HL-60 (cell line): ENCODE results near the gene MACROD2.

ENCODE experiments used
- DNase-seq, 2 experiments: peaks; one replicate each; pipeline ENCODE4 v3.0.0-alpha.2; 2010 to 2020; ENCODE audit warnings: low read depth in 1 of 2, low spot score in 1 of 2
- H3K27ac ChIP-seq: fragments of 250-450 bp; sonication (Bioruptor Pico); replicated peaks from 2 replicates; pipeline ENCODE4 v1.5.1; 2020; ENCODE audit warnings: mild to moderate bottlenecking, moderate library complexity
- H3K27me3 ChIP-seq: fragments of 250-450 bp; sonication (Bioruptor Pico); 2 replicates; pipeline ENCODE4 v1.5.1; 2021; ENCODE audit warnings: mild to moderate bottlenecking, moderate library complexity; ENCODE audit not compliant: insufficient read depth, poor library complexity, severe bottlenecking
- H3K4me3 ChIP-seq: replicated peaks from 2 replicates; pipeline ENCODE4 v1.5.1; 2011; ENCODE audit warnings: mild to moderate bottlenecking, control low read depth, low read length; ENCODE audit not compliant: insufficient read depth
- GABPA ChIP-seq: IDR thresholded peaks from 2 replicates; pipeline ENCODE4 v1.6.1; 2012; ENCODE audit warnings: low read depth
- POLR2AphosphoS5 ChIP-seq: IDR thresholded peaks from 2 replicates; pipeline ENCODE4 v1.6.1; 2012; ENCODE audit warnings: low read depth
- SPI1 ChIP-seq: IDR thresholded peaks from 2 replicates; pipeline ENCODE4 v1.6.1; 2012; ENCODE audit warnings: low read depth, mild to moderate bottlenecking, borderline replicate concordance
- TF ChIP-seq, protein P1 (sequence below): IDR thresholded peaks from 2 replicates; pipeline ENCODE4 v1.6.1; 2012; ENCODE audit warnings: low read depth; ENCODE audit not compliant: insufficient replicate concordance
- TF ChIP-seq, protein P2 (sequence below): IDR thresholded peaks from one replicate; pipeline ENCODE4 v1.5.1; 2011; ENCODE audit warnings: low read length, control low read depth, inconsistent platforms; ENCODE audit not compliant: insufficient read depth

Gene MACROD2

DNA sequence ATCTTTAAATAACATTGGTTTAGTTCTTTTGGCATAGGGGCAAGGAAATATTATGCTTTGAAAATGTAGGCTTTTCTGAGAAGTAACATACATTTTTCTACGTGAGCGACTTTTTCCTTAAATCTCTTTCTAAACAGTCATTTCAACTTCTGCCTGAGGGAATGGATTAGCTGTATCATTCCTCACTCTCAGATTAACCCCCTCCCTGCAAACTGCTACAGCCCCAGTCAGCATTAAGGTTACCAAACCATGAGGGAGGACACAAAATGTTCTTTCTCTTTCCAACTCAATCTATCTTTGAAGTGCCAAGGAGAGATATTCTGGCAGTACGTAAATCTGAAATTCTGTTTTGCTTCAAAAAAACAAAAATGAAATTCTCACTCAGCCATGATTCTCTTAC is 573.4 kb downstream of the MACROD2 start:
- Histone ChIP-seq H3K27ac (no peak overlapping the region), H3K27me3 (no peaks in the 10 kb centered on the region), H3K4me3 (no peak overlapping the region)
- DNase-seq, result no peak
- no peak for TF ChIP-seq GABPA
- no peak for TF ChIP-seq POLR2AphosphoS5
- TF ChIP-seq SPI1, result no peak
- TF ChIP-seq, protein P1, sequence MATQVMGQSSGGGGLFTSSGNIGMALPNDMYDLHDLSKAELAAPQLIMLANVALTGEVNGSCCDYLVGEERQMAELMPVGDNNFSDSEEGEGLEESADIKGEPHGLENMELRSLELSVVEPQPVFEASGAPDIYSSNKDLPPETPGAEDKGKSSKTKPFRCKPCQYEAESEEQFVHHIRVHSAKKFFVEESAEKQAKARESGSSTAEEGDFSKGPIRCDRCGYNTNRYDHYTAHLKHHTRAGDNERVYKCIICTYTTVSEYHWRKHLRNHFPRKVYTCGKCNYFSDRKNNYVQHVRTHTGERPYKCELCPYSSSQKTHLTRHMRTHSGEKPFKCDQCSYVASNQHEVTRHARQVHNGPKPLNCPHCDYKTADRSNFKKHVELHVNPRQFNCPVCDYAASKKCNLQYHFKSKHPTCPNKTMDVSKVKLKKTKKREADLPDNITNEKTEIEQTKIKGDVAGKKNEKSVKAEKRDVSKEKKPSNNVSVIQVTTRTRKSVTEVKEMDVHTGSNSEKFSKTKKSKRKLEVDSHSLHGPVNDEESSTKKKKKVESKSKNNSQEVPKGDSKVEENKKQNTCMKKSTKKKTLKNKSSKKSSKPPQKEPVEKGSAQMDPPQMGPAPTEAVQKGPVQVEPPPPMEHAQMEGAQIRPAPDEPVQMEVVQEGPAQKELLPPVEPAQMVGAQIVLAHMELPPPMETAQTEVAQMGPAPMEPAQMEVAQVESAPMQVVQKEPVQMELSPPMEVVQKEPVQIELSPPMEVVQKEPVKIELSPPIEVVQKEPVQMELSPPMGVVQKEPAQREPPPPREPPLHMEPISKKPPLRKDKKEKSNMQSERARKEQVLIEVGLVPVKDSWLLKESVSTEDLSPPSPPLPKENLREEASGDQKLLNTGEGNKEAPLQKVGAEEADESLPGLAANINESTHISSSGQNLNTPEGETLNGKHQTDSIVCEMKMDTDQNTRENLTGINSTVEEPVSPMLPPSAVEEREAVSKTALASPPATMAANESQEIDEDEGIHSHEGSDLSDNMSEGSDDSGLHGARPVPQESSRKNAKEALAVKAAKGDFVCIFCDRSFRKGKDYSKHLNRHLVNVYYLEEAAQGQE, result no peak
- TF ChIP-seq, protein P2, sequence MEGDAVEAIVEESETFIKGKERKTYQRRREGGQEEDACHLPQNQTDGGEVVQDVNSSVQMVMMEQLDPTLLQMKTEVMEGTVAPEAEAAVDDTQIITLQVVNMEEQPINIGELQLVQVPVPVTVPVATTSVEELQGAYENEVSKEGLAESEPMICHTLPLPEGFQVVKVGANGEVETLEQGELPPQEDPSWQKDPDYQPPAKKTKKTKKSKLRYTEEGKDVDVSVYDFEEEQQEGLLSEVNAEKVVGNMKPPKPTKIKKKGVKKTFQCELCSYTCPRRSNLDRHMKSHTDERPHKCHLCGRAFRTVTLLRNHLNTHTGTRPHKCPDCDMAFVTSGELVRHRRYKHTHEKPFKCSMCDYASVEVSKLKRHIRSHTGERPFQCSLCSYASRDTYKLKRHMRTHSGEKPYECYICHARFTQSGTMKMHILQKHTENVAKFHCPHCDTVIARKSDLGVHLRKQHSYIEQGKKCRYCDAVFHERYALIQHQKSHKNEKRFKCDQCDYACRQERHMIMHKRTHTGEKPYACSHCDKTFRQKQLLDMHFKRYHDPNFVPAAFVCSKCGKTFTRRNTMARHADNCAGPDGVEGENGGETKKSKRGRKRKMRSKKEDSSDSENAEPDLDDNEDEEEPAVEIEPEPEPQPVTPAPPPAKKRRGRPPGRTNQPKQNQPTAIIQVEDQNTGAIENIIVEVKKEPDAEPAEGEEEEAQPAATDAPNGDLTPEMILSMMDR, result no peak

DNA sequence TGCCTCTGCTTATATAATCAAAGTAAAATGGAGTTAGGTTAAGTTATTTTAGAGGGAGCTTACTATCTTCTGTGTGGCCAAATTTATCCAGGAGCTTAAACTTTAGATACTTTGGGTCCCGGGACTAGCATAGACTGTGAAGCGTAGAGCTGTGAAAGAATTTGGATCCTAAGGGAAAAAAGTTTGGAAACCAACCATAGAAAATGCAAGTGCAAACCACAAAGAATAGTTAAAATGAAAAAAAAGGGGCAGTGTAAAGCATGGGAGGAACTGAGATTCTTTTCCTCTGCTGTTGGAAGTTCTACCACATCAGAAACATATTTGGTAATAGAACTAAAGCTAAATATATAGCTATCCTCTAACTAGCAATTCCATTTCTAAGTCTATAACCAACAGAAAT is 574.3 kb downstream of the MACROD2 start:
- Histone ChIP-seq H3K4me3 (no peak overlapping the region), H3K27me3 (no peaks in the 10 kb centered on the region), H3K27ac (no peak overlapping the region)
- TF ChIP-seq GABPA (no peak), POLR2AphosphoS5 (no peak), SPI1 (no peak)
- TF ChIP-seq, protein P2, result no peak
- TF ChIP-seq, protein P1, result no peak
- DNase-seq, result no peak

DNA sequence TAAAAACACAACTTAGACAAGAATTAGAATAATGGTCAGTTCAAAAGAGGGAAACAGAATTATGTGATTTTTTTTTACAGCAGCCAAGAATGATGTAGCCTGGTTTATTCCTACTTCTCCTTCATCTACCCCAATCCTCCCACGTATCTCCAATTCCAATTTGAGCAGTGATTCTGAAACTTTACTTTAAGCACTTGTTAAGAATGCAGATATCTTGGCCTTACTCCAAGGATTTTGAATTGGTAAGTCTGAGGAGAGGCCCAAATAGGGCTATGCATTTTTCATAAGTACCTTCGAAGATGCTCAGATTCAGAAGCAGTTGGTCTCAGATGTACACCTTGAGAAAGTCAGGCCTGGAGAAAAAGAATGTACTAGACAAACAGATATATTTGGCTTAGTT is 575.5 kb downstream of the MACROD2 start:
- no peak for DNase-seq
- no peak overlapping the region for H3K27ac ChIP-seq
- H3K27me3 ChIP-seq, result no peaks in the 10 kb centered on the region
- no peak for TF ChIP-seq POLR2AphosphoS5
- TF ChIP-seq, protein P2, result no peak
- TF ChIP-seq, protein P1, result no peak
- no peak for TF ChIP-seq SPI1
- TF ChIP-seq GABPA, result no peak
- H3K4me3 ChIP-seq, result no peak overlapping the region
